Measurements from ENCODE around the gene P4HA1.

DNA sequence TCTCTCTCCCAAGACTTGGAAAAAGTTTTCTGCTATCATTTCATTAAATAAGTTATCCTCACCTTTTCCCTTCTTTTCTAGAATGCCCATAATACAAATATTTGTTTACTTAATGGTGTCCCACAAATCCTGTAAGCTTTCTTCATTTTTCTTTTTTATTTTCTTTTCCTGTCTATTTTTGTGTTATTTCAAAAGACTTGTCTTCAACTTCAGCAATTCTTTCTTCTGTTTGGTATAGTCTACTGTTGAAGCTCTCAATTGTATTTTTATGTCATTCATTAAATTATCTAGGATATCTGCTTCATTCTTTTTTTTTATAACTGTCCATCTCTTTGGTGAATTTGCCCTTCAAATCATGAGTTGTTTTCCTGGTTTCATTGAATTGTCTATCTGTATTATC, 117.0 kb downstream of the P4HA1 start:
- TF ChIP-seq, protein P1, sequence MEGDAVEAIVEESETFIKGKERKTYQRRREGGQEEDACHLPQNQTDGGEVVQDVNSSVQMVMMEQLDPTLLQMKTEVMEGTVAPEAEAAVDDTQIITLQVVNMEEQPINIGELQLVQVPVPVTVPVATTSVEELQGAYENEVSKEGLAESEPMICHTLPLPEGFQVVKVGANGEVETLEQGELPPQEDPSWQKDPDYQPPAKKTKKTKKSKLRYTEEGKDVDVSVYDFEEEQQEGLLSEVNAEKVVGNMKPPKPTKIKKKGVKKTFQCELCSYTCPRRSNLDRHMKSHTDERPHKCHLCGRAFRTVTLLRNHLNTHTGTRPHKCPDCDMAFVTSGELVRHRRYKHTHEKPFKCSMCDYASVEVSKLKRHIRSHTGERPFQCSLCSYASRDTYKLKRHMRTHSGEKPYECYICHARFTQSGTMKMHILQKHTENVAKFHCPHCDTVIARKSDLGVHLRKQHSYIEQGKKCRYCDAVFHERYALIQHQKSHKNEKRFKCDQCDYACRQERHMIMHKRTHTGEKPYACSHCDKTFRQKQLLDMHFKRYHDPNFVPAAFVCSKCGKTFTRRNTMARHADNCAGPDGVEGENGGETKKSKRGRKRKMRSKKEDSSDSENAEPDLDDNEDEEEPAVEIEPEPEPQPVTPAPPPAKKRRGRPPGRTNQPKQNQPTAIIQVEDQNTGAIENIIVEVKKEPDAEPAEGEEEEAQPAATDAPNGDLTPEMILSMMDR (conservative IDR thresholded peaks at IDR 0.05; ENCODE audit: low read length), result no peak
- TF ChIP-seq EZH2phosphoT487 (IDR thresholded peaks at IDR 0.05; ENCODE audit: borderline replicate concordance, low read depth, low read length), result no peak

Measured in OCI-LY7 (cell line).